Measurements from ENCODE around the gene CNEP1R1. TPM values are rescaled to one million over a fixed set of nuclear protein-coding genes. Genes with fewer than 3 reads are reported as not detected.

The CNEP1R1 gene
- total RNA-seq, 1 experiment from 2014 or later: 10.5 TPM

DNA sequence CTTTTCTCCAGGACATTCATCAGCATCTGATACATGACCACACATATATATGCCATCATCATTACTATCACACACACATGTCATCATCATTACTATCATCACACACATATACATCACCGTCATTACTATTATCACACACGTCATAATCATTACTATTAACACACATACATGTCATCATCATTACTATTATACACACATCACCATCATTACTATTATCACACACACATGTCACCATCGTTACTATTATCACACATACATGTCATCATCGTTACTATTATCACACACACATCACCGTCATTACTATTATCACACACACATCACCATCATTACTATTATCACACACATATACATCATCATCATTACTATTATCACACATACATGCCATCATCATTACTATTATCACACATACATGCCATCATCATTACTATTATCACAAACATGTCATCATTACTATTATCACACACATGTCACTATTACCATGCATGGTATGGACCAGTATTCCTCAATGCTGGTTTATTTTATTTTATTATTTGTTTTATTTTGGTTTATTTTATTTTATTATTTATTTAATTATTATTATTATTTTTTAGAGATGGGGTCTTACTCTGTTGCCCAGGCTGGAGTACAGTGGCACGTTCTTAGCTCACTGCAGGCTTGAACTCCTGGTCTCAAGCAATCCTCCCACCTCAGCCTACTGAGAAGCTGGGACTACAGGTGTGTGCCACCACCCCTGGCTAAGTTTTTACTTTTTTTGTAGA, 46.3 kb upstream of the CNEP1R1 start:
- Histone ChIP-seq H3K4me2 (ENCODE audit: low read length) (no peak overlapping the region), H3K36me3 (ENCODE audit: low read depth, low read length) (no peaks in the 10 kb centered on the region), H2AFZ (ENCODE audit: low read length) (no peak overlapping the region), H3K27me3 (ENCODE audit: low read length) (no peaks in the 10 kb centered on the region; the same call in 1 of the 2 replicates), H3K9me3 (ENCODE audit: low read length) (no peaks in the 10 kb centered on the region), H3K4me3 (ENCODE audit: low read length) (no peak overlapping the region), H3F3A (ENCODE audit: low read length, unreplicated experiment) (no peaks in the 10 kb centered on the region), H3K4me1 (ENCODE audit: insufficient read depth, low read length) (no peaks in the 10 kb centered on the region), H3K27ac (ENCODE audit: low read length) (no peak overlapping the region), H4K20me1 (ENCODE audit: low read length) (no peaks in the 10 kb centered on the region), H3K79me2 (ENCODE audit: low read length) (no peaks in the 10 kb centered on the region), H3K9me2 (replicated peaks; ENCODE audit: low read length) (no peaks in the 10 kb centered on the region), H3K9ac (ENCODE audit: low read length) (no peak overlapping the region)
- TF ChIP-seq EZH2 (IDR thresholded peaks at IDR 0.05; ENCODE audit: low read length, unreplicated experiment) (no peak), EZH2phosphoT487 (IDR thresholded peaks at IDR 0.05; ENCODE audit: borderline replicate concordance, low read length) (no peak)
- TF ChIP-seq, protein P1, sequence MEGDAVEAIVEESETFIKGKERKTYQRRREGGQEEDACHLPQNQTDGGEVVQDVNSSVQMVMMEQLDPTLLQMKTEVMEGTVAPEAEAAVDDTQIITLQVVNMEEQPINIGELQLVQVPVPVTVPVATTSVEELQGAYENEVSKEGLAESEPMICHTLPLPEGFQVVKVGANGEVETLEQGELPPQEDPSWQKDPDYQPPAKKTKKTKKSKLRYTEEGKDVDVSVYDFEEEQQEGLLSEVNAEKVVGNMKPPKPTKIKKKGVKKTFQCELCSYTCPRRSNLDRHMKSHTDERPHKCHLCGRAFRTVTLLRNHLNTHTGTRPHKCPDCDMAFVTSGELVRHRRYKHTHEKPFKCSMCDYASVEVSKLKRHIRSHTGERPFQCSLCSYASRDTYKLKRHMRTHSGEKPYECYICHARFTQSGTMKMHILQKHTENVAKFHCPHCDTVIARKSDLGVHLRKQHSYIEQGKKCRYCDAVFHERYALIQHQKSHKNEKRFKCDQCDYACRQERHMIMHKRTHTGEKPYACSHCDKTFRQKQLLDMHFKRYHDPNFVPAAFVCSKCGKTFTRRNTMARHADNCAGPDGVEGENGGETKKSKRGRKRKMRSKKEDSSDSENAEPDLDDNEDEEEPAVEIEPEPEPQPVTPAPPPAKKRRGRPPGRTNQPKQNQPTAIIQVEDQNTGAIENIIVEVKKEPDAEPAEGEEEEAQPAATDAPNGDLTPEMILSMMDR (conservative IDR thresholded peaks at IDR 0.05; ENCODE audit: low read depth, low read length): no peak
- ChIA-PET CTCF (no interaction called here), POLR2A (ENCODE audit: unreplicated experiment) (no interaction called here)
- no TSS peak for BruUV-seq (replicated peaks)
- no peak for DNase-seq
- intact Hi-C loops (cut with micrococcal nuclease): no loop called here
- ATAC-seq: no peak

DNA sequence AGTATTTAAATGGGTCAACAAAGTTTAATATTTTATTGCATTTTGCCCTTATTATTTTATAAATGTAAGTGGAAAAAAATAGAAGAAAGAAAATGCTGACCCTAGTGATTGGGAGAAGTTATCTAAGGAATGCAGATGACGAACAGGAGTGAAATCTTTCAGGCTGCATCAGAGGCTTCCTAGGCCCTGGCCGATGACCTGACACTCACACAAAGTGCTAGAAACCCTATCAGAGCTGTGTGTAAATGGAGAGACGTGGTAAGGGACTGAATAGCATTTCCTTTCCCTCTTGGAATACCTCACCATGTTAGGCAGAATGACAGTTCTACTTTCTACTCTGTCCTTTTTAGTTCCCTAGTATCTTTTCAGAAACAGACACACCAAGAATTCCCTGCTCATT, 44.9 kb upstream of the CNEP1R1 start:
- Histone ChIP-seq H3K79me2 (ENCODE audit: low read length) (no peaks in the 10 kb centered on the region), H2AFZ (ENCODE audit: low read length) (no peak overlapping the region), H3K27me3 (ENCODE audit: low read length) (no peaks in the 10 kb centered on the region; the same call in 1 of the 2 replicates), H3K27ac (ENCODE audit: low read length) (no peak overlapping the region), H3K4me2 (ENCODE audit: low read length) (no peak overlapping the region), H3K9ac (ENCODE audit: low read length) (no peak overlapping the region), H4K20me1 (ENCODE audit: low read length) (no peaks in the 10 kb centered on the region), H3K9me3 (ENCODE audit: low read length) (no peaks in the 10 kb centered on the region), H3K4me3 (ENCODE audit: low read length) (no peak overlapping the region), H3K4me1 (ENCODE audit: insufficient read depth, low read length) (no peaks in the 10 kb centered on the region), H3K36me3 (ENCODE audit: low read depth, low read length) (no peaks in the 10 kb centered on the region), H3K9me2 (replicated peaks; ENCODE audit: low read length) (no peaks in the 10 kb centered on the region), H3F3A (ENCODE audit: low read length, unreplicated experiment) (no peaks in the 10 kb centered on the region)
- intact Hi-C loops (cut with micrococcal nuclease): no loop called here
- ChIA-PET POLR2A (ENCODE audit: unreplicated experiment) (no interaction called here), CTCF (no interaction called here)
- no peak for ATAC-seq
- BruUV-seq (replicated peaks): no TSS peak
- no peak for TF ChIP-seq EZH2phosphoT487 (IDR thresholded peaks at IDR 0.05; ENCODE audit: borderline replicate concordance, low read length)
- TF ChIP-seq EZH2 (IDR thresholded peaks at IDR 0.05; ENCODE audit: low read length, unreplicated experiment): no peak
- TF ChIP-seq, protein P1 (conservative IDR thresholded peaks at IDR 0.05; ENCODE audit: low read depth, low read length): no peak
- no peak for DNase-seq
